GM19025 (cell line): ENCODE measurements around the gene CEBPZ.

Source experiments
- ATAC-seq: cut with Tn5 transposase; IDR thresholded peaks from one replicate; pipeline ENCODE4 v1.9.1; 2021; ENCODE audit warnings: mild to moderate bottlenecking, low read depth, moderate library complexity; ENCODE audit not compliant: unreplicated experiment

CEBPZ gene, protein sequence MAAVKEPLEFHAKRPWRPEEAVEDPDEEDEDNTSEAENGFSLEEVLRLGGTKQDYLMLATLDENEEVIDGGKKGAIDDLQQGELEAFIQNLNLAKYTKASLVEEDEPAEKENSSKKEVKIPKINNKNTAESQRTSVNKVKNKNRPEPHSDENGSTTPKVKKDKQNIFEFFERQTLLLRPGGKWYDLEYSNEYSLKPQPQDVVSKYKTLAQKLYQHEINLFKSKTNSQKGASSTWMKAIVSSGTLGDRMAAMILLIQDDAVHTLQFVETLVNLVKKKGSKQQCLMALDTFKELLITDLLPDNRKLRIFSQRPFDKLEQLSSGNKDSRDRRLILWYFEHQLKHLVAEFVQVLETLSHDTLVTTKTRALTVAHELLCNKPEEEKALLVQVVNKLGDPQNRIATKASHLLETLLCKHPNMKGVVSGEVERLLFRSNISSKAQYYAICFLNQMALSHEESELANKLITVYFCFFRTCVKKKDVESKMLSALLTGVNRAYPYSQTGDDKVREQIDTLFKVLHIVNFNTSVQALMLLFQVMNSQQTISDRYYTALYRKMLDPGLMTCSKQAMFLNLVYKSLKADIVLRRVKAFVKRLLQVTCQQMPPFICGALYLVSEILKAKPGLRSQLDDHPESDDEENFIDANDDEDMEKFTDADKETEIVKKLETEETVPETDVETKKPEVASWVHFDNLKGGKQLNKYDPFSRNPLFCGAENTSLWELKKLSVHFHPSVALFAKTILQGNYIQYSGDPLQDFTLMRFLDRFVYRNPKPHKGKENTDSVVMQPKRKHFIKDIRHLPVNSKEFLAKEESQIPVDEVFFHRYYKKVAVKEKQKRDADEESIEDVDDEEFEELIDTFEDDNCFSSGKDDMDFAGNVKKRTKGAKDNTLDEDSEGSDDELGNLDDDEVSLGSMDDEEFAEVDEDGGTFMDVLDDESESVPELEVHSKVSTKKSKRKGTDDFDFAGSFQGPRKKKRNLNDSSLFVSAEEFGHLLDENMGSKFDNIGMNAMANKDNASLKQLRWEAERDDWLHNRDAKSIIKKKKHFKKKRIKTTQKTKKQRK

DNA sequence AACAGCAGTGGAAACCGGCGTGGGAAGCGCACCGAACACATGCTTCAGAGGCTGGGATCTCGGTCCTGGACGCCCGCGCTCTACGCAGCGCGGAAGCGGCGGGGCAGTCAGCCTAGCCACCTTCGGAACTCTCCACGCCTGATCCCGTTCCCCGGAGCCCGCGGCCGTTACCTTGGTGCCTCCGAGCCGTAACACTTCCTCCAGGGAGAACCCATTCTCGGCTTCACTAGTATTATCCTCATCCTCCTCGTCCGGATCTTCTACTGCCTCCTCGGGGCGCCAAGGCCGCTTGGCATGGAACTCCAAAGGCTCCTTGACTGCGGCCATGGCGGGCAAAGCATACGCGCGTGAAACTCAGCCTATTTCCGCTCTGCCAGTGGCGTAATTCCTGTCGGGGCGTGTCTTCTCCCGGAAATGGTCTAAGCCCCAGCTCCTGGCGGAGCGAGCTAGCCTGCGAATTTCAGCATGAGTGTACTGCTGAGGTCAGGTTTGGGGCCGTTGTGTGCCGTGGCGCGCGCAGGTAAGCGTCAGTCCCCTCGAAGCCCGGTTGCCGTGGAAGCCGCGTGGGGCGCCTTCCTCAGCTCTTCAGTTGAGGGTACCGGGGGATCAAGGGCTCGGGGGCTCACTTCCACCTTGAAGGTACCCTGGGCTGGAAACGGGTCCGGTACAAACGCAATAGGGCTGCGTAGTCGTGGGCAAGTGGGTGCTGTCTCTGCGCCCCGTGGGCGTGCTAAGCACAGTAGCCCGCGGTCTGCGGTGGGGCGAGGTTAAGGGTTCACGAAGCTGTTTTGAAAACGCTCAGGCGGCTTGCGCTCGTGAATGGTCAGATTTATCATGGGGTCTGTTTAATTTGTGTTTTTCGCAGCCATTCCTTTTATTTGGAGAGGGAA is at the start of gene CEBPZ, which contains the start of gene NDUFAF7:
Gene CEBPZ, minus strand, starts transcription at position 356 of the 890 bp plus-strand sequence. Its CDS starts 29 bp downstream, at position 327.
Gene NDUFAF7, plus strand, starts transcription at position 418 of the 890 bp plus-strand sequence. Its CDS starts 48 bp downstream, at position 466.
- peak; percentile 95 for ATAC-seq

DNA sequence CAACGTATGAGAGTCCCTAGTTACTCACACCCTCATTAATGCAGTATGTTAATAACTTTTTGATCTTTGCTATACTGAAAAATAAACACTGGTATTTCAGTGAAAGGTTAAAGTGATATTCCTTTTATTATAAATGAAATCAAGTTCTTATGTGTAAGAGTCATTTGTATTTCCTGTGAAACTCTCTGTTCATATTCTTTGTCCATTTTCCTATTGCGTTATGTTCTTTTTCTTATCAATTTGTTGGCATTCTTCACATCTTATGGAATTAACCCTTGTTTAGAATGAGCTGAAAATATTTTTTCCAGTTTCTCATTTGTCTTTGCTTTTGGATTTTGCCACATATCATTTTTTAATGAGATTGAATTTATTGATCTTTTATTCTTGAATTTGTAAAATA is 44.9 kb upstream of the CEBPZ start:
- no peak for ATAC-seq

DNA sequence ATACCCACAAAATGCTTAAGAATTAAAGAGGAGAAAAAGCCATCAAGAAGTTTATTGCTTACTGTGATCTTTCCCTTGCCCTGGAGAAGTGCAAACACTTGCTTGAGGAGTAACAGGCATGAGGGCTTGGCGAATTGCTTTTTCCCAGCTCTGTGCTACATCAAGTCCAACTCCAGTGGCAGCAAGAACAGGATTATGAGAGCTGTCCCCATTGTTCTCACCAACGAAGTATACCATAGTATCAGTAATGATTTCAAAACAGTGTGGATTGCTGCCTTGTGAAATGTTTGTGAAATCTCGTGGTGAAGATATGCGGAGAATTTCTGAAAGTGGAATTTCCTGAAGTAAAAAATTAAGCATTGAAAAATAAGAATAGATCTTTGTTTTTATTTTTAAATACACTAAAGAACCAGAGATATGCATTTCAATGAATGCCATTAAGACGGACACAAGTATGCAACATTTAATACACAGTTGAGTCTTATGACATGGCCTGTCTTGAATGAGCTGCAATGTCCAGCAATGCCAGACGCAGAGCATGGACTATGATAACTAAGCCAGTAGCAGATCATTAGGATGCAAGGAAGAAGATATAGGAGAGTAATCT is 43.1 kb upstream of the CEBPZ start:
- no peak for ATAC-seq

DNA sequence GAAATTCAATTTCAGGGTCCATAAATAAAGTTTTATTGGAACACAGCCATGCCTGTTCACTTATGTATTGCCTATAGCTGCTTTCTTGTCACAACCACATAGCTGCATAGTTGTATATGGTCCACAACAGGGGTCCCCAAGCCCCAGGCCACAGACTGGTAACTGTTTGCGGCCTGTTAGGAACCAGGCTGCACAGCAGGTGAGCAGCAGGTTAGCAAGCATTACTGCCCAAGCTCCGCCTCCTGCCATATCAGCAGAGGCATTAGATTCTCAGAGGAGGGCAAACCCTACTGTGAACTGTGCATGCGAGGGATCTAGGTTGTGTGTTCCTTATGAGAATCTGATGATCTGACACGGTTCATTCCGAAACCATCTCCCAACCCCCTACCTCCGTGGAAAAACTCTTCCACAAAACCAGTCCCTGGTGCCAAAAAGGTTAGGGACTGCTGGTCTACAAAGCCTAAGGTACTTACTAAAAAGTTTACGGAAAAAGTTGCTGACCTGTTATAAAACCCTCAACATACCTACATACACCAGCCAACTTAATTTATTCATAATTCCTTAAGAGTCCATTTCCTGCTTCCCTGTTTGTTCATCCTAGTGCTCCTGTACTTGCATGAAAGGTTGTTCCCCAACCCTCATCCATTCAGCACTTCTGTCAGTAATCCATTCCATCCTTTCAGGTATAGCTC is 40.1 kb upstream of the CEBPZ start:
- ATAC-seq, result no peak

DNA sequence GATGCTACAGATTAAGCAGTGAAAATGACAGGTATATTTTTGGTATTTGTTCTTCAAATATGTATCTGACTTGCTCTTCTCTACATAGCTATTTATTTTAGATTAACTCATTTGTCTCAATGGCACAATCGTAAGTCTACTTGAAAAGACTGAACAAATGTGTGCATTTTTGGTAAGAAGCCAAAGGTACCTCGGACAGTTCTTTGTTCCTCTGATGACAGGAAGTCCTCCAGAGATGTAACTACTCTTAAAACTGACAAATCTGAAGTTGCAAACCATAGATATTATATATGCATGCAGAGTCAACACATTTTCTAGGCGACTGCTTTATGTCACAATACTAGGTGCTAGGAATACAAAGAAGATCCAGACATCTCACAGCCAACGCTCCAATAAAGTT is 36.7 kb upstream of the CEBPZ start:
- no peak for ATAC-seq

DNA sequence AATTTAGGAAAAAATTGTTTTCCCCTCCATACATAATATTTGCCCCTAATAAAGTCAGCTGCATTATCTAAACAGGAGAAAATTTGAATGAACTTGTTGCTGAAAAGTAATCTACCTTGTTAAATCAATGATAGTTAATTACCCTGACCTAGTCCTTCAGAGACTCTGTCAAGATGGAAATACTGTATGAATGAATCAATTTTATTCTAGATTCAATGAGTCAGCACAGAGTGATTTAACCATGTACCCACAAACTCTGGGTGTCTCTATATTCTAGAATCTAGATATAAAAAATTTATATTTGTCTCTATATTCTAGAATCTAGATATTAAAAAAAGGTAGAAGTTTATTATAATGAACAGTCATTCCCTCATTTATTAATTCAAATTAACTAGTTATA is 36.3 kb upstream of the CEBPZ start:
- ATAC-seq, result no peak

DNA sequence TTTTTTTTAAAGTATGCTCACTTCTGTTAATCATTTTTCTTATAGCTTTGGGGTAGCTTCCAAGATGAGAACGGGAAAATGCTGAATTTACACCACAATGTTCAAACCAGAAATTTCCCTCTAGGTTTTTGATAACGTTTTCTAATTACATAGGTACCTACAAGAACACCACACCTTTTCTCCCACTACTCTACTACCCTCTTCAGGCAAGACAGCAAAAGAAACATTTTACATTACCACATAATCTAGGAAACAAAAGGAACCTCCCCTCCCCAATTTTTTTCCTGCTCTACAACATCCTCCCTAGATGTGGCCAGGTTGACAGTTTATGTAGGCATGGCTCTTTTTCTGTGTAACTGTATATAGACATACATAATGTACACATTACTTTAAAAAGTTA is 32.4 kb upstream of the CEBPZ start:
- no peak for ATAC-seq

DNA sequence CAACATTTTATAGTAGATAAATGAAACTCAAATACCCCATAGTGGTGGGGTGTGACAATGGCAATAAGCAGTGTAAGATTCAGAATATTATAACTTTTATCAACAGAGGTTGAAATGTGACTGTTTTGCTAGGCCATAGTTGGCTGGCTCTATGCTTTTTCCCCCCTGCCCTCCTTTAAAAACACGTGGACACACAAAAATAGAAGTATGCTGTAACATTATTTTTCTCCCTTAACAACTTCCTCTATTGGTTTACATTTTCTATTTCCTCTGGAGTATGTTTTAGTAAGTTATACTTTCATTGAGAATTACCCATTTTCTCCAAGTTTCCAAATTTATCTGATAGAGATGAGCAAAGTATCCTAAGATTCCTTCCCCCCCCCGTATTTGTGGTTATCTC is 31.1 kb upstream of the CEBPZ start:
- ATAC-seq, result no peak

DNA sequence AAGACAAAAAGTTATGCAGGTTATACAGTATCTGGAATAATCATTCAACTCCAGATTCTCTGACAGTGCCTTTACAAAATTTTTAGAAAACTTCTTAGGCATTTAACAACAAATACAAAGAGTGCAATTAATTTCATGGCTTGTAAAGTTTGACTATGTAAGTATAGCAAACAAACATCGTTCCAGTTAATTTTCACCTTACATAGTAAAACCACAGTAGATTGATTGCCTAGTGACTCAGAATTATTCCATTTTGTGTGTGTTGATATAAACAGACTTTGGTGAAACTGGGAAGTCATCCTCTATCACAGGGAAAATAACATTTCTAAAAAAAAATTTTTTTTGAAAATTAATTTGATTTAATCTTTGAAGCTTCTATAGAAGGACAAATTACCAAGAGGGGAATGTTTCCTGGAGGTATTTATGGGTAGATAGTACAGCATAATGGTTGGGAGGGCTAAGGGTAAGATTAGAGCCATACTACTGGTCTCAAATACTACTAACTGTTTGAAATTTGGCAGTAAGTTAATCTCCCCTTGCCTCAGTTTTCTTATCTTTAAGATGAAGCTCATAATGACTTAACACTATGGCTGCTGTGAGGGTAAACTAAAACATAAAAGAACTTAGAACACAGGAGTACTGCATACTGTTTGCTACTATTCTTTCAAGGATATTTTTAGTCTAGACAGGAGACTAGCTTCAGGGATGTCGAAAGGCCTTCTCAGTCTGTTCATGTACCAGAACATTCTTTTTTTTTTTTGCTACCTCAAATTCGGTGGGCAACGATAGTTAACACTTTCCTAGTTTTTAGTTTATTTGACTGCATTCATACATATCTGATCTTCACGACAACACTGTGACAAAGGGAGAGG is 19.7 kb upstream of the CEBPZ start:
- no peak for ATAC-seq

DNA sequence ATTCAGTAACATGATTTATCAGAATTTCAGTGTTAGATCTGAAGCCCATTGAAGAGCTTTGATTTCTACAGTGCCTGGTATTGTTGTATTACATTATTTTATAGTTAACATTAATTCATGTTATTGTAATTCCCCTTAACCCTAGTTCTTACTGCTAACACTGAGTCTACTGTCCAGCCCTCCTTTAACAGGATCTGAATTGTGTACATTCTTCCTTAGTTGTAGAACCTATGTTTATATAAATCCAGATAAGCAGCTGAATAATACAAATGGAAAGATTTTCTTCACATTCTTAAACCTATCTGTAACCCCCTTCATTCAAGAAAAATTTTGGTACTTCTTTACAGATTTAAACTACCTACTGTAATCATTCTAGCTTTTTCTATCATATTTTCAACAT is 14.8 kb upstream of the CEBPZ start:
- ATAC-seq, result no peak

DNA sequence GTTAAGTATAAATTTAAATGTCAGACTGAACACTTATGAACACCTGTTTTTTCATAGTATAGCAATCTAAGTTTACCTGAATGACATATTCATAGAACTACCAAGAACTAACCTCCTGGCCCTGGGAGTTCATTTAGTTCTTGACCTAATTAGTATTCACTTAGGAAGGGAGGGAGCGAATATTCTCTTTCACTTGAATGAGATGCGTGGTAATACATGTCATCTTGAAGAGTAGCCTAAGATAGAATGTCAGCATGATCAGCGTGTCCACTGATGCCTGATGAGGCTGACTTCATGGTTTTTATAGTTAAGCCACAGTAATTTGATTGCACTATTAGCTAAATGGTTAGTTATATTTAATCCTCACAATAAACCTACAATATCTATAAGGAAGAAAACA is 13.4 kb upstream of the CEBPZ start:
- ATAC-seq, result no peak

DNA sequence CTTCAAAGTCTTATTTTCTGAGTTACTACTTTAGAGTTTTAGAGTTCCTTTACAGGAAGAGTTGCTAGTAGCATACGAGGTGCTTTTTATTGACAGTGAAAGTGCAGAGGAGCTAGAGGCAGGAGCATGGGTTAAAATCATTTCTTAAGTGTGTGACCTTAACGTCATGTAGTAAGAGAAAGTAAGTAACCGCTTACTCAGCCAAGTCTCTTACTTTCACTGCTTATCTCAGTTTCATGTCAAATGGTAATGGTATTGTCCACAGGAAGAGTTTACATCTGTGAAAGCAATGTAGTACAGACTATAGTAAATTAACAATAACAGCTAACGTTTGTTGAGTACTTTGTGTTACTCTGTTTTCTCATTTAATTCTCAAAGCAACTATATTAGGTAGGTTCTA is 12.6 kb upstream of the CEBPZ start:
- ATAC-seq, result peak; percentile 91

DNA sequence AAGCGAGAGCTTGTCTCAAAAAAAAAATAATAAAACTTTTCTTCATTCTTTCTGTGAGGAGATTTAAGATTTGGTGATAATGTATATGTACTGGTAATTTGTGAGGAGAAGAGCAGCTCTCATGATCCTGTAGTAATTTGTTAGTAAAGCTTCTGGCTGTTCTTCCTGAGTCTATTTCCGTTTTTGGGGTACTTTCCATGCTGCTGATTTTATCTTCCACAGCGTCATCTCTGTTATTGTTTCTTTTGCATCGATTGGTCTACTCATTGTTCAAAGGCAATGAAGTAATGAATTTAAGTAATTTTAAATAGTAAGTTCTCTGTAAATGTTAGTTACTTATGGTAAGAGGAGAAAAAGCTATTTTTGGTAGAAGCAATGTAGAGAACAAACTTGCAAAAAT is 12.0 kb upstream of the CEBPZ start:
- ATAC-seq, result no peak

DNA sequence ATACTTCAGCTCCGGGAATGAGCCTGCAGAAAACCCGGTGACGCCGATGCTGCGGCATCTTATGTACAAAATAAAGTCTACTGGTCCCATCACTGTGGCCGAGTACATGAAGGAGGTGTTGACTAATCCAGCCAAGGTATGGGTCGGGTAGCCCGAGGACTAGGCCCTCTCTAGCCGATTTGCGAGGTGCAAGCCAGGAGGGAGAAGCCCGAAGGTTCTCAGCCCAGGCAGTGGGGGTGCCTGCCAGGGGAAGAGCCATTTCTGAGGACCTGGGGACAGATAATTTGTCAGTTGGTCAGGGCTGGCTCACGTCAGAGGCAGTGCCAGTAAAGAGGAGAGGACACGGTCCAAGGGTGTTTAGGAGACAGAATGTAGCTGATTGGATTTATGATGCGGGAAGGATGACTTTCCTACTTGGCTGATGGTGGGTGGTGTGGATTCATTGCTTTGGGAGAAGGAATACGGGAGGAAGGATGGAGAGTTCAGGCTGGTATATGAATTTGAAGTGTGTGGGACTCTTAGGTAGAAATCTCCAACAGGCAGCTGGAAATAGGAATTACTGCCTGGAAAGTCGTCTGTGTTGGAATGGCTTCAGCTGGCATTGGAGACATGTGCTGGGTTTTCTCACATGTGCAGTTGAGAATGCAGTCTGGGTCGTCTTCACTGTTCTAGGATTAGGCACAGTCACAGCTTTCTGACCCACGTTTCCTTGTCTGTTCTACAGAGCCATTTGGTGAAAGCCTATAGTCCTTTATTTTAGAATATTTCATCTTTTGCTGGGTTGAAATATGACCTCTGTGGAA is 936 bp upstream of the CEBPZ start:
- ATAC-seq, result no peak

DNA sequence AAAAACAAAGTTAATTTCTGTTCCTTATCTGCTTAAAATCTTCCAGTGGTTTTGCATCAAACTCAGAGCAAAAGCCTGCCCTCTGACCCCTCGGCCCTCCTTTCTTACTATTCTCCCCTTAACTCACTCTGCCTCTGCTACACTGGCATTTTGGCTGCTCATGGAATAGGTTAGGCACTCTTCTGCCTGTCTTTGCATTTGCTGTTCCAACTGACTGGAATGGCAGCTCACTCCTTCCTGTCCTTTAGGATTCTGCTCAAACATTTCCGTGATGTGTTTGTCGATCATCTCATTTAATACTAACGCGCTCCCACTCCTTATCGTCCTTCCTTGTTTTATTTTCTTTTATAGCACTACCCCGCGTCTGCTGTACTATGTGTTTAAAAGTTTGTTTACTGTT is 815 bp downstream of the CEBPZ start:
- ATAC-seq, result no peak

DNA sequence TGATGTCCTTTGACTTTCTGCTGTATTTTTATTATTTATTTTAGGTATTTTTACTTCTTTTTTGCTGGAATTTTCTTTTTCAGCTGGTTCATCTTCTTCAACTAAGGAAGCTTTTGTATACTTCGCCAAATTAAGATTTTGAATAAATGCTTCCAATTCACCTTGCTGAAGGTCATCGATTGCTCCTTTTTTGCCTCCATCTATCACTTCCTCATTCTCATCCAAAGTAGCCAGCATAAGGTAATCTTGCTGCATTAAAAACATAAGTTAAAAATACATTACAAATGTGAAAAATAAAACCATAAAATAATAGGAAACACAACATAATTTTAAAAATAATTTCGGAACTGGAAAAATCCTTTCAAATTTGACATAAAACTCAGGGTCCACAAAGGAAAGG is 2.6 kb downstream of the CEBPZ start:
- ATAC-seq, result no peak

DNA sequence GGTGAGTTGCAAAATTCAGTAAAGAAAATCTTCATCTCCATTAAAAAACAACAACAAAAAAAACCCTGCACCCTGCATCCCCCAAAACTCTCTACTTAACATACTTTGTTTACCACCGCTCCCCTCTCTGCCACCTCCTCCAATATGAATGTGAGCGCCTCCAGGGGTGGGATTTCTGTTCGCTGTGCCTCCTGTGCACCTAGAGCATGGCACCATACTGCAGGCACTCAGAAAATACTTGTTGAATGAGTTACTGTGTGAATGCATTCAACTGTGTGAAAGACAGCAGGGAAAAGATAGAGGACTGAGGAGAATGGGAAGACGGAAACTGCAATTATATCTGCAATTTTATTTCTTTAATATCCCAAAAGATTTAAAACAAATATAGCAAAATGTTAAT is 4.5 kb downstream of the CEBPZ start:
- no peak for ATAC-seq
